ENCODE results near the gene NCF2. TPM values are rescaled to one million over a fixed set of nuclear protein-coding genes. Genes with fewer than 3 reads are reported as not detected.

Gene NCF2
- total RNA-seq, 4 donors from 2014 or later = 0.39 to 5.0 (median 3.4) TPM

- in situ Hi-C loops (cut with MboI; ENCODE audit: low sequenced_read_pairs in 4 of 4) (loop anchor here in 2 of 4 donors (25.0 kb wide), 2 partner anchors 140 to 315 kb away; partner anchors contain the start of gene SMG7 (in 1 of the 2)), intact Hi-C loops (cut with DNase I; ENCODE audit: low total_unique reads) (no loop called here)
- no peaks in the 10 kb centered on the region for H3K27me3 ChIP-seq
- H3K9me3 ChIP-seq = no peaks in the 10 kb centered on the region
- no peak for TF ChIP-seq CTCF (IDR thresholded peaks at IDR 0.05 in 4 of 5, conservative IDR thresholded peaks at IDR 0.05 in 1 of 5)
- no peak for TF ChIP-seq POLR2A (IDR thresholded peaks at IDR 0.05)
- no peak overlapping the region for H3K27ac ChIP-seq
- no peaks in the 10 kb centered on the region for H3K4me1 ChIP-seq
- no peak for DNase-seq
- ATAC-seq = no peak
- no peak overlapping the region for H3K4me3 ChIP-seq
- no peaks in the 10 kb centered on the region for H3K36me3 ChIP-seq
Measured at GRCh38 chr1:183602510-183602909, 12.3 kb upstream of the NCF2 start.

GRCh38 chr1:183600634-183601033 lies 10.4 kb upstream of the NCF2 start:
- Histone ChIP-seq H3K4me3 (no peak overlapping the region), H3K36me3 (no peaks in the 10 kb centered on the region), H3K27ac (no peak overlapping the region), H3K27me3 (no peaks in the 10 kb centered on the region), H3K9me3 (no peaks in the 10 kb centered on the region), H3K4me1 (no peaks in the 10 kb centered on the region)
- intact Hi-C loops (cut with DNase I; ENCODE audit: low total_unique reads) = no loop called here
- ATAC-seq (no peak), DNase-seq (no peak)
- in situ Hi-C loops (cut with MboI; ENCODE audit: low sequenced_read_pairs in 4 of 4) = loop anchor here in 2 of 4 donors (25.0 kb wide), 2 partner anchors 138 to 313 kb away; partner anchors contain the start of gene SMG7 (in 1 of the 2)
- TF ChIP-seq CTCF (IDR thresholded peaks at IDR 0.05 in 4 of 5, conservative IDR thresholded peaks at IDR 0.05 in 1 of 5) (no peak), POLR2A (IDR thresholded peaks at IDR 0.05) (no peak)

GRCh38 chr1:183600136-183600535 lies 9.9 kb upstream of the NCF2 start:
- no peaks in the 10 kb centered on the region for H3K27me3 ChIP-seq
- no peak overlapping the region for H3K27ac ChIP-seq
- no peaks in the 10 kb centered on the region for H3K36me3 ChIP-seq
- no peak overlapping the region for H3K4me3 ChIP-seq
- no peak for TF ChIP-seq CTCF (IDR thresholded peaks at IDR 0.05 in 4 of 5, conservative IDR thresholded peaks at IDR 0.05 in 1 of 5)
- TF ChIP-seq POLR2A (IDR thresholded peaks at IDR 0.05) = no peak
- no peaks in the 10 kb centered on the region for H3K4me1 ChIP-seq
- peak; percentile 76 to 83 for ATAC-seq
- H3K9me3 ChIP-seq = no peaks in the 10 kb centered on the region
- intact Hi-C loops (cut with DNase I; ENCODE audit: low total_unique reads) (no loop called here), in situ Hi-C loops (cut with MboI; ENCODE audit: low sequenced_read_pairs in 4 of 4) (loop anchor here in 2 of 4 donors (25.0 kb wide), 2 partner anchors 138 to 313 kb away; partner anchors contain the start of gene SMG7 (in 1 of the 2))
- peak; percentile 31 to 58 for DNase-seq

GRCh38 chr1:183598386-183598785 lies 8.1 kb upstream of the NCF2 start:
- in situ Hi-C loops (cut with MboI; ENCODE audit: low sequenced_read_pairs in 4 of 4) (no loop called here), intact Hi-C loops (cut with DNase I; ENCODE audit: low total_unique reads) (no loop called here)
- TF ChIP-seq CTCF (IDR thresholded peaks at IDR 0.05 in 4 of 5, conservative IDR thresholded peaks at IDR 0.05 in 1 of 5) (no peak), POLR2A (IDR thresholded peaks at IDR 0.05) (no peak)
- H3K4me3 ChIP-seq = no peak overlapping the region
- no peaks in the 10 kb centered on the region for H3K36me3 ChIP-seq
- DNase-seq (no peak), ATAC-seq (no peak)
- H3K27ac ChIP-seq = peak overlapping the region in 1 of 4 donors; percentile 4
- H3K9me3 ChIP-seq = no peaks in the 10 kb centered on the region
- H3K27me3 ChIP-seq = no peaks in the 10 kb centered on the region
- H3K4me1 ChIP-seq = no peaks in the 10 kb centered on the region
